ENCODE data around the gene TUBGCP6. TPM values are rescaled to one million over a fixed set of nuclear protein-coding genes. Genes with fewer than 3 reads are reported as not detected.

TUBGCP6 gene
- total RNA-seq, 4 donors from 2014 or later: 64.6 to 102 (median 80.3) TPM

DNA sequence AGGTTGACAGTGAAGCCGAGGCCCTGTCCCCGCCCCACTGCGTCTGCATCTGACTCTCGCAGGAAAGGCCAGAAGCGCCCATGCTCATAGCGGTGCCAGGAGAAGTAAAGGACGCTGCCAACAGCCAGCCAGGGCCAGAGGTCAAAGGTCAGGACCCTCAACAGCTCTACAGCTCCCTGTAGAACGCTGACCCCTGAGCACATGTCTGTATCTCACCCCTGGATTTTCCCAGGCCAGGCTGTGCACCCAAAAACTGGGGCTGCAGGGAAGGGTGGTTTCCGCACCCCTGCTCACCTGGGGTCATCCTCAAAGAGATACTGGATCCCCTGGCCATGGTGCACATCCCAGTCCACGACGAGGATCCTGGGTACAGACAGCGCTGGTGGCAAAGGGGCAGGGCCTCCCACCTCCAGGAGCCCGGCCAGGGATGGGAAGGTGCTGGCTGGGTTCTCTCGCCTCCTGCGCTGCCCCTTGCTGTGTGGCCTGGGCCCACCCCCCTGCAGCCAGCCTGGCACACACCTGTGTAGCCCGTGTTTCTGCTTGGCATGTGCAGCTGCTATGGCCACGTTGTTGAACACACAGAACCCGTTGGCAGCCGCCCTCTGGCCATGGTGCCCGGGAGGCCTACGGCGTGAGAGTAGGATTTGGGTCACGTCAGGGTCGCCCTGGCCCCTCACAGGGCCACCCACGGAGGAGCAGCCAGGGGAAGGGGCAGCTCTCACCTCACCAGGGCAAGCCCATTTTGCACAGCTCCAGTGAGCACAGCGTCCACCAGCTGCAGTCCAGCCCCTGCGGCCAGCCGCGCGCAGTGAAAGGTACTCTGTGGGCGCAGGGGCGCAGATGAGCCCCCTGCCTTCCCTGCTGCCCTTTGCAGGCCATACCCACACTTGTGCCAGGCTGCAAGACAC lies 4.8 kb upstream of the TUBGCP6 start:
- WGBS, 2 donors: 84 to 90% methylated on average over 9 to 16 of the region's 32 CpGs
- Histone ChIP-seq H3K36me3 (peaks cover 0 to 4% of the 10 kb centered on the region in 2 donors), H3K4me1 (peaks cover 16 to 31% of the 10 kb centered on the region in 2 donors), H3K9me3 (no peaks in the 10 kb centered on the region), H3K27me3 (no peaks in the 10 kb centered on the region), H3K27ac (no peak overlapping the region), H3K4me3 (replicated peaks in 1 of 3) (no peak overlapping the region)
- intact Hi-C loops (cut with DNase I): loop anchor here (5.0 to 10.0 kb wide), 4 partner anchors 78 to 355 kb away; partner anchors contain the start of genes DENND6B, LMF2, MAPK8IP2 and NCAPH2
- no peak for DNase-seq
- TF ChIP-seq, protein P1, sequence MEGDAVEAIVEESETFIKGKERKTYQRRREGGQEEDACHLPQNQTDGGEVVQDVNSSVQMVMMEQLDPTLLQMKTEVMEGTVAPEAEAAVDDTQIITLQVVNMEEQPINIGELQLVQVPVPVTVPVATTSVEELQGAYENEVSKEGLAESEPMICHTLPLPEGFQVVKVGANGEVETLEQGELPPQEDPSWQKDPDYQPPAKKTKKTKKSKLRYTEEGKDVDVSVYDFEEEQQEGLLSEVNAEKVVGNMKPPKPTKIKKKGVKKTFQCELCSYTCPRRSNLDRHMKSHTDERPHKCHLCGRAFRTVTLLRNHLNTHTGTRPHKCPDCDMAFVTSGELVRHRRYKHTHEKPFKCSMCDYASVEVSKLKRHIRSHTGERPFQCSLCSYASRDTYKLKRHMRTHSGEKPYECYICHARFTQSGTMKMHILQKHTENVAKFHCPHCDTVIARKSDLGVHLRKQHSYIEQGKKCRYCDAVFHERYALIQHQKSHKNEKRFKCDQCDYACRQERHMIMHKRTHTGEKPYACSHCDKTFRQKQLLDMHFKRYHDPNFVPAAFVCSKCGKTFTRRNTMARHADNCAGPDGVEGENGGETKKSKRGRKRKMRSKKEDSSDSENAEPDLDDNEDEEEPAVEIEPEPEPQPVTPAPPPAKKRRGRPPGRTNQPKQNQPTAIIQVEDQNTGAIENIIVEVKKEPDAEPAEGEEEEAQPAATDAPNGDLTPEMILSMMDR (IDR thresholded peaks at IDR 0.05): no peak
- TF ChIP-seq POLR2A (IDR thresholded peaks at IDR 0.05): no peak

DNA sequence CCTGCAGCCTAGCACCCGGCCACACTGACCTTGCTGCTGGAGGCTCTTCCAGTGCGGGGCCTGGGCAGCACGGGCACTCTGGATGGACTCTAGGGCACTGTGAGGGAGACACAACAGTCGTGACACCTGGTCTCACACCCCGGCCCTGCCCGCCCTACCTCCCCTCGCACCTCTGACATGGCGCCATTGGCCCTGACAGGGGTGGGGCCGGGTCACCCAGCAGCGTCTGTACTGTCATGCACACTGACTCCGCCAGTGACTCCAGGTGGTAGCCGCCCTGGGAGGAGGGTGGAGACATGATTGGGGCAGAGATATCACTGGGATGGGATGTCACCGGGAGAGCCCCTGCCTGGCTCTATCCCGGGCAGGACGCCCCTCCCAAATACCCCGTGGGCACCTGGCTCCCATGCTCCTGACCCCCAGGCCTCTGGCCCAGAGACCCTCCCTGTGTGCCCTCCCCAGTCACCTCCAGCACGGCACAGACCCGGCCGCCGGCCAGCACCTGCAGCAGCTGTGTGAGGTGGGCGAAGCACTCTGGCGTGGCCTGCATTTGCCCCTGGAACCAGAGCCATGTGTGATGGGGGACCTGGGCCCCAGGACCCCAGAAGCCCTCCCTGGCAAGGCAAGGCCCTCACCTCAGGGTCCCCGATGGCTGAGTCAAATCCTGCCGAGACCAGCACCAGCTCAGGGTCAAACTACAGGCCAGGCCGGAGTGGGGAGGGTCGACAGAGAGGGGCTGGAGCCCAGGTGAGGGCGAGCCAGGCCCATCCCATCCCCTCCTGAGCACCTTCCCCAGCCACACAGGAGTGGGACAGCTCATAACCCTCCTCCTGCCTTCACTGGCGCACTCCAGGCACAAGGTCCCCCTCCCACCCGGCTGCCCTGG lies 3.6 kb upstream of the TUBGCP6 start:
- 90 to 93% methylated on average over 3 to 4 of the region's 29 CpGs for WGBS, 2 donors
- peaks cover 0 to 4% of the 10 kb centered on the region in 2 donors for H3K36me3 ChIP-seq
- intact Hi-C loops (cut with DNase I): loop anchor here (10.0 kb wide), 1 partner anchor 256 kb away; the partner anchor contains the start of genes LMF2 and NCAPH2
- no peaks in the 10 kb centered on the region for H3K9me3 ChIP-seq
- H3K27ac ChIP-seq: no peak overlapping the region
- TF ChIP-seq, protein P1 (IDR thresholded peaks at IDR 0.05): no peak
- TF ChIP-seq POLR2A (IDR thresholded peaks at IDR 0.05): no peak
- no peak for DNase-seq
- H3K27me3 ChIP-seq: no peaks in the 10 kb centered on the region
- peaks cover 23 to 34% of the 10 kb centered on the region in 2 donors for H3K4me1 ChIP-seq
- H3K4me3 ChIP-seq (replicated peaks in 1 of 3): no peak overlapping the region

DNA sequence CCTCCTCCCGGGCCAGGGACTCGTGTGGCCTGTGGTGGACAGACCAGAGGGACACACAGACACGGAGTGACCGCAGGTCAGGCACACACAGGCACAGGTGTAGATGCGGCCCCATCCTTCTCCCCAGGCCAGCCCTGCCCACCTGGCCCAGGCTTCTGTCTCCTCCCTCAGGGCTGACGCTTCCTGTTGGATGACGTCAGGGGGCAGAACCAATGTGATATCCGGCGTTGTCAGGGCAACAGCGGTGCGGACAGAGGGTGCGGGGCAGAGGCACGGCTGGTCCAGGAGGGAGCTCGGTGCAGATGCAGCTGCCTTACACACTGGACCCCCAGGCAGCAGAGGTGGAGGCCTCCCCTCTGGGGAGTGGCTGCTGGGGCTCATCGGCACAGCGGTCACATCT lies 2.9 kb upstream of the TUBGCP6 start:
- no peak for TF ChIP-seq POLR2A (IDR thresholded peaks at IDR 0.05)
- TF ChIP-seq, protein P1 (IDR thresholded peaks at IDR 0.05): no peak
- Histone ChIP-seq H3K27me3 (no peaks in the 10 kb centered on the region), H3K27ac (no peak overlapping the region), H3K4me3 (replicated peaks in 1 of 3) (no peak overlapping the region), H3K9me3 (no peaks in the 10 kb centered on the region), H3K4me1 (peaks cover 29 to 39% of the 10 kb centered on the region in 2 donors), H3K36me3 (peaks cover 0 to 4% of the 10 kb centered on the region in 2 donors)
- DNase-seq: no peak
- WGBS, 2 donors: 66 to 74% methylated on average over 9 to 11 of the region's 16 CpGs
- intact Hi-C loops (cut with DNase I): loop anchor here (10.0 kb wide), 1 partner anchor 257 kb away; the partner anchor contains the start of genes LMF2 and NCAPH2

DNA sequence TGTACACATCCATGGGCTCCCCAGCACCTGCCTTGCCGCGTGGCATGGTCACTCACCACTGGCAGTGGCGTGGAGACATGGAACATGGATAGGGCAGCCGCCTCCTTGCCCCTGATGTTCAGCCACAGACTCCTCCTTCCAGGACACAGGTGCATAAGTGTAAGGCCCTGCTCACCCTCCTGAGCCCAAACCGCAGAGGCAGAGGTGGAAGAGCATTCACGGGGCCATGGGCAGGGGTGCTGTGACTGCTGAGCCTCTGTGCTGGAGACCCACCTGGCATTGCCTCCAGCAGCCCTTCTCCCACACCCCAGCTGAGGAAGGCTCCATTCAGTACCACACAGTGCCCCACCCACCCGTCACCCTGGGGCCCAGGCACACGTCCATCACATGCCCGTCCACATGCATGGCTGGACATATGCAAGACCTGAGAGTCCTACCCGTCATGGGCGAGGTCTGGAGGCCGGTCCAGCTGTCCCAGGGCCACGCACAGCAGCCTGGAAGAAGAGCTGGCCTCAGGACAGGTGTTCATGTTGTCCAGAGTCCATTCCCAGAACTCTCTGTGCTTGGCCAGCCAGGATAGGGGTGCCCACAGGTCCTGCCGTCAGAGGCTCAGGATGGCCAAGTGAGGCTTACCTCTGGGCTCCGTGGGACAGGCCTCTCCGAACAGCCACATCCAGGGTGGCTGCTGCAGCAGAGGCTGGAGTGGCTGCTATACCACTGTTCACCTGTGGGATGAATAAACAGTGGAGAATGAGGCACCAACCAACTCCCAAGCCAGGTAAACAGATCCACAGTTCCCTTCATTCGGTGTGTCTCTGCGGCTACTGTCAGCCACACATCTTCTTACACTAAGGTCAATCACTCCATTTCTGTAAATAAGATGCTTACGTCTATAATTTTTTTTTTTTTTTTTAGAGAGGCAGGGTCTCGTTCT lies 1.7 kb upstream of the TUBGCP6 start:
- Histone ChIP-seq H3K27me3 (no peaks in the 10 kb centered on the region), H3K4me1 (peaks cover 39 to 48% of the 10 kb centered on the region in 2 donors), H3K4me3 (replicated peaks in 1 of 3) (no peak overlapping the region), H3K27ac (no peak overlapping the region), H3K36me3 (peaks cover 0 to 4% of the 10 kb centered on the region in 2 donors), H3K9me3 (no peaks in the 10 kb centered on the region)
- no peak for TF ChIP-seq POLR2A (IDR thresholded peaks at IDR 0.05)
- TF ChIP-seq, protein P1 (IDR thresholded peaks at IDR 0.05): no peak
- intact Hi-C loops (cut with DNase I): loop anchor here (10.0 kb wide), 1 partner anchor 258 kb away; the partner anchor contains the start of genes LMF2 and NCAPH2
- DNase-seq: no peak
- WGBS, 2 donors: 90 to 92% methylated on average over 15 to 19 of the region's 20 CpGs

All from thyroid gland (tissue), 4 donors.